H9 (cell line): Measurements from ENCODE around the gene MT1F. TPM values are rescaled to one million over a fixed set of nuclear protein-coding genes. Genes with fewer than 3 reads are reported as not detected.

Experiments
- DNase-seq: peaks from one replicate; pipeline ENCODE4 v3.0.0-alpha.2; 2017
- H2AFZ ChIP-seq: one replicate; pipeline ENCODE4 v1.6.1; 2013; ENCODE audit warnings: mild to moderate bottlenecking, low read length, control low read depth, moderate library complexity
- H2AK5ac ChIP-seq: 2 replicates; pipeline ENCODE4 v1.6.1; 2013; ENCODE audit warnings: low read length, control low read depth, mixed read lengths; ENCODE audit not compliant: insufficient read length
- H2BK120ac ChIP-seq: one replicate; pipeline ENCODE4 v1.6.1; 2013; ENCODE audit warnings: low read depth, mild to moderate bottlenecking, low read length, control low read depth, inconsistent platforms; ENCODE audit not compliant: poor library complexity, severe bottlenecking
- H2BK12ac ChIP-seq: 2 replicates; pipeline ENCODE4 v1.6.1; 2013; ENCODE audit warnings: low read length, control low read depth, mixed read lengths, low read depth; ENCODE audit not compliant: insufficient read length
- H2BK15ac ChIP-seq: 2 replicates; pipeline ENCODE4 v1.6.1; 2013; ENCODE audit warnings: low read depth, low read length, control low read depth
- H2BK20ac ChIP-seq: one replicate; pipeline ENCODE4 v1.6.1; 2013; ENCODE audit warnings: low read depth, mild to moderate bottlenecking, low read length, control low read depth, inconsistent platforms; ENCODE audit not compliant: poor library complexity, severe bottlenecking
- H2BK5ac ChIP-seq: 2 replicates; pipeline ENCODE4 v1.6.1; 2013; ENCODE audit warnings: low read length, control low read depth, mixed read lengths; ENCODE audit not compliant: insufficient read length
- H3K14ac ChIP-seq: 2 replicates; pipeline ENCODE4 v1.6.1; 2013; ENCODE audit warnings: low read length, control low read depth; ENCODE audit not compliant: insufficient read depth
- H3K18ac ChIP-seq: 2 replicates; pipeline ENCODE4 v1.6.1; 2013; ENCODE audit warnings: low read depth, mild to moderate bottlenecking, mixed read lengths, low read length, control low read depth; ENCODE audit not compliant: insufficient read length
- H3K23ac ChIP-seq: 2 replicates; pipeline ENCODE4 v1.6.1; 2013; ENCODE audit warnings: low read length, control low read depth, mixed read lengths, low read depth; ENCODE audit not compliant: insufficient read length
- H3K23me2 ChIP-seq: 2 replicates; pipeline ENCODE4 v1.6.1; 2013; ENCODE audit warnings: low read depth, mild to moderate bottlenecking, mixed read lengths, low read length, control low read depth; ENCODE audit not compliant: insufficient read length, poor library complexity, severe bottlenecking
- H3K27ac ChIP-seq: 2 replicates; pipeline ENCODE4 v1.5.1; 2013; ENCODE audit warnings: low read length, control low read depth, mixed read lengths, low read depth; ENCODE audit not compliant: insufficient read length
- H3K27me3 ChIP-seq: 2 replicates; pipeline ENCODE4 v1.6.1; 2013; ENCODE audit warnings: low read length, control low read depth, inconsistent platforms; ENCODE audit not compliant: insufficient read depth
- H3K4ac ChIP-seq: 2 replicates; pipeline ENCODE4 v1.6.1; 2013; ENCODE audit warnings: low read depth, mild to moderate bottlenecking, control low read depth, inconsistent platforms, low read length, moderate library complexity
- H3K4me1 ChIP-seq: 2 replicates; pipeline ENCODE4 v1.6.1; 2013; ENCODE audit warnings: low read length, control low read depth, inconsistent platforms; ENCODE audit not compliant: insufficient read depth
- H3K4me2 ChIP-seq: 2 replicates; pipeline ENCODE4 v1.6.1; 2013; ENCODE audit warnings: low read length, control low read depth, mixed read lengths; ENCODE audit not compliant: insufficient read length, insufficient read depth
- H3K56ac ChIP-seq: 2 replicates; pipeline ENCODE4 v1.6.1; 2013; ENCODE audit warnings: low read depth, mild to moderate bottlenecking, mixed read lengths, low read length, control low read depth; ENCODE audit not compliant: insufficient read length
- H3K79me1 ChIP-seq: 2 replicates; pipeline ENCODE4 v1.6.1; 2013; ENCODE audit warnings: low read depth, mild to moderate bottlenecking, moderate library complexity, low read length, control low read depth, inconsistent platforms; ENCODE audit not compliant: insufficient read depth, poor library complexity, severe bottlenecking
- H3K79me2 ChIP-seq: 2 replicates; pipeline ENCODE4 v1.6.1; 2013; ENCODE audit warnings: low read length, control low read depth, inconsistent platforms; ENCODE audit not compliant: insufficient read depth
- H3K9ac ChIP-seq: 2 replicates; pipeline ENCODE4 v1.6.1; 2013; ENCODE audit warnings: low read length, control low read depth, mixed read lengths; ENCODE audit not compliant: insufficient read length; ENCODE audit errors: extremely low read depth
- H3K9me3 ChIP-seq: one replicate; pipeline ENCODE4 v1.6.1; 2013; ENCODE audit warnings: low read depth, low read length, inconsistent platforms; ENCODE audit not compliant: control insufficient read depth
- H3T11ph ChIP-seq: one replicate; pipeline ENCODE4 v1.6.1; 2013; ENCODE audit warnings: mild to moderate bottlenecking, low read length, control low read depth, inconsistent platforms
- H4K20me1 ChIP-seq: one replicate; pipeline ENCODE4 v1.6.1; 2013; ENCODE audit not compliant: control insufficient read depth, insufficient read length, insufficient read depth
- H4K5ac ChIP-seq: 2 replicates; pipeline ENCODE4 v1.6.1; 2013; ENCODE audit warnings: low read depth, mild to moderate bottlenecking, mixed read lengths, low read length, control low read depth; ENCODE audit not compliant: insufficient read length
- H4K8ac ChIP-seq: replicated peaks from 2 replicates; pipeline ENCODE4 v1.6.1; 2013; ENCODE audit warnings: low read length, control low read depth, mixed read lengths, low read depth; ENCODE audit not compliant: insufficient read length
- H4K91ac ChIP-seq: 2 replicates; pipeline ENCODE4 v1.6.1; 2013; ENCODE audit warnings: low read depth, mild to moderate bottlenecking, moderate library complexity, mixed read lengths, low read length, control low read depth; ENCODE audit not compliant: insufficient read length
- H3K27ac Mint-ChIP-seq, 3 experiments: 2 replicates in 2 of 3; 3 replicates in 1 of 3; pipeline ENCODE4 v1.8.0; 2020 to 2021; ENCODE audit warnings: mixed read lengths in 3 of 3, mild to moderate bottlenecking in 1 of 3, moderate library complexity in 1 of 3
- H3K27me3 Mint-ChIP-seq: 2 replicates; pipeline ENCODE4 v1.8.0; 2021; ENCODE audit warnings: low read depth, mild to moderate bottlenecking, moderate library complexity, mixed read lengths
- H3K36me3 Mint-ChIP-seq, 3 experiments: 2 replicates in 2 of 3; 3 replicates in 1 of 3; pipeline ENCODE4 v1.8.0; 2020 to 2021; ENCODE audit warnings: low read depth in 3 of 3, mixed read lengths in 3 of 3; ENCODE audit not compliant: insufficient read depth in 1 of 3
- H3K4me1 Mint-ChIP-seq, 2 experiments: 2 replicates each; pipeline ENCODE4 v1.8.0; 2020; ENCODE audit warnings: mixed read lengths in 2 of 2
- H3K4me3 Mint-ChIP-seq, 2 experiments: 2 replicates in 1 of 2; 3 replicates in 1 of 2; pipeline ENCODE4 v1.8.0; 2020 to 2021; ENCODE audit warnings: mild to moderate bottlenecking in 2 of 2, mixed read lengths in 2 of 2, moderate library complexity in 1 of 2
- H3K9me3 Mint-ChIP-seq, 2 experiments: 2 replicates in 1 of 2; 3 replicates in 1 of 2; pipeline ENCODE4 v1.8.0; 2020; ENCODE audit warnings: mild to moderate bottlenecking in 2 of 2, mixed read lengths in 2 of 2, moderate library complexity in 1 of 2
- CTCF ChIP-seq: fragments of 200-600 bp; sonication (generic); conservative IDR thresholded peaks from 3 replicates; pipeline ENCODE4 v1.8.0; 2021; ENCODE audit warnings: antibody characterized with exemption, mild to moderate bottlenecking
- WGBS: extraction: QIAGEN DNeasy Blood & Tissue Kit; methylation state at CpG from one replicate; pipeline ENCODE4 v1.1.7; 2013; ENCODE audit warnings: missing lambda C conversion rate, low lambda C conversion rate, mixed read lengths; ENCODE audit not compliant: insufficient read length; ENCODE audit errors: extremely low coverage; 5-methylcytosine and 5-hydroxymethylcytosine counted together
- total RNA-seq: library from RNA; stranded (reverse); gene quantifications from 2 replicates; pipeline ENCODE4 v1.2.1, GENCODE V29; 2021

MT1F gene
- total RNA-seq, 1 experiment from 2014 or later: 26.1 TPM

DNA sequence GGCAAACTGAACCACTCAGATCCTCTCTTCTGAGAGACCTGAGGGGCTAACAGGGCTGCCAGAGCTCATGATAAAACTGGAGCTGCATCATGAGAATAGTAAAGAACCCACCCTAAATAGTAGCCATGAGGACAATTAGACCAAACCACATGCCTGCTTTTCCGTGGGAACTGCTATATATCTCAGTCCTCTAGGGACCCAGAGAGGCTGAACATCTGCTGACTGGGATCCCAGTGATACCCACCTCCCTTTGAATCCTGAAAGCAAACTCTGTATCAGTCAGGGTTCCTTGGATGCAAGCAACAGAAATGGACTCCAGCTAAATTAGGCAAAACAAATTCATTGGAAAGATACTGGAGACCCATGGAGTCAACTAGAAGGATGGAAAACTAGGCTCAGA lies 31.0 kb downstream of the MT1F start:
- H3K4me2 ChIP-seq: no peak overlapping the region
- H3K9me3 Mint-ChIP-seq: peaks cover 9 to 11% of the 10 kb centered on the region in 2 experiments
- H2BK20ac ChIP-seq: no peak overlapping the region
- peaks cover 0 to 11% (median 6%) of the 10 kb centered on the region in 3 experiments; a peak in 5 of 7 replicates for H3K36me3 Mint-ChIP-seq
- H4K91ac ChIP-seq: no peak overlapping the region
- H2AK5ac ChIP-seq: no peak overlapping the region
- no peaks in the 10 kb centered on the region for H3K23me2 ChIP-seq
- H3K4me1 ChIP-seq: no peaks in the 10 kb centered on the region
- no peak for DNase-seq
- H2BK15ac ChIP-seq: no peak overlapping the region
- no peak overlapping the region for H3K56ac ChIP-seq
- no peaks in the 10 kb centered on the region for H4K20me1 ChIP-seq
- H3K4ac ChIP-seq: no peak overlapping the region
- H2BK12ac ChIP-seq: no peak overlapping the region
- H3K14ac ChIP-seq: no peak overlapping the region
- no peak overlapping the region for H3K23ac ChIP-seq
- no peaks in the 10 kb centered on the region for H3K9me3 ChIP-seq
- H3K27me3 Mint-ChIP-seq: peaks cover 23% of the 10 kb centered on the region
- no peak overlapping the region for H3K4me3 Mint-ChIP-seq
- H3K27ac ChIP-seq: no peak overlapping the region
- TF ChIP-seq CTCF: no peak
- no peaks in the 10 kb centered on the region for H3K79me1 ChIP-seq
- H4K5ac ChIP-seq: no peak overlapping the region
- H3K27ac Mint-ChIP-seq: no peak overlapping the region
- H2AFZ ChIP-seq: no peak overlapping the region
- H4K8ac ChIP-seq: no peak overlapping the region
- no peaks in the 10 kb centered on the region for H3K79me2 ChIP-seq
- H3K9ac ChIP-seq: no peak overlapping the region
- no CpG with 5 or more reads among the region's 1 CpG for WGBS
- no peaks in the 10 kb centered on the region for H3K27me3 ChIP-seq
- no peak overlapping the region for H3K18ac ChIP-seq
- peaks cover 10 to 11% of the 10 kb centered on the region in 2 experiments for H3K4me1 Mint-ChIP-seq
- no peak overlapping the region for H2BK5ac ChIP-seq
- H2BK120ac ChIP-seq: no peak overlapping the region
- H3T11ph ChIP-seq: no peak overlapping the region
